HG02943 (cell line): ENCODE data around the gene KDELR3.
A peak's percentile ranks its signal among the peaks of the same experiment; 100 is the strongest.

Source experiments
- ATAC-seq: cut with Tn5 transposase; IDR thresholded peaks from one replicate; pipeline ENCODE4 v1.9.1; 2021; ENCODE audit warnings: mild to moderate bottlenecking, low read depth, moderate library complexity; ENCODE audit not compliant: unreplicated experiment

The KDELR3 gene

DNA sequence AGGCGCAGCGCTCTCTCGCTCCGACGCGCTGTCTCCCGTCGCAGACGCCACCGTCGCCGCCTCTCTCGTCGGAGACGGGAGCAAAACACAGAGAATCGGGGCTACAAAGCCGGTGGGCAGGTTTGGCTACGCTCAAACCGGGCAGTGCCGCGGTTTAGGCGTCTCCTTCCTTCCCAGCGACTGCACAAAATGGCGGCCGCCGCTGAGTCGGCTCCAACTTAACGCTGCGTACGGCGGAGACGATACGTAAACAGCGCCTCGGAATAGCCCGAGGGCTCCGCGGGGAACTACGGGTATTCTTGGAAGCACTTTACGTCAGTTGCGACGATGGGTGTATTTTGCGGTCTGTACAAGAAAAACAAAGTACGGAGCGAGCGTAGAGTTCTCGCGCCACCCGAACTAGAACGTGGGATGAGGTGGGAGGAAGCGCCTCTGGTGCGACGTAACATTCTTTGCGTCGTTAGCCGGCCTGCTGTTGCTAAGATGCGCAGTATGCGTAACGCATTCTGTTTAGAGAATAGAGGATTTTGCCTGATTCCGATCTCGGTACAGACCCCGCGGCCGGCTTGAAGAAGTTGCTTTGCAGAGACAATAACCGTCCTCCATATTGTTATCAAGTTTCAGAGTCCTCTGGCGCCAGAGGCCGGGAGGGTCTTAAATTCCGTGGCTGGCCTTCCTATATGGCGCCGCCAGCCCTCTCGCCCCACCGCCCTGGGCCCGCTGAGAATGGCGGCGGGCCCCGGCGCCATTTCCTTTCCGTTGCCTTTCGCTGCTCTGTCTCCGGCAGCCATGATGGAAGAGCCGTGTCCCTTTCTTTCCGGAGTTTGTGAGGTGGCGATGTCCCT is 38.4 kb downstream of the KDELR3 start, which contains the start of gene DDX17:
TSS of gene DDX17 (minus strand) at position 194 of the 845 bp plus-strand sequence.
- peak; percentile 82 for ATAC-seq

DNA sequence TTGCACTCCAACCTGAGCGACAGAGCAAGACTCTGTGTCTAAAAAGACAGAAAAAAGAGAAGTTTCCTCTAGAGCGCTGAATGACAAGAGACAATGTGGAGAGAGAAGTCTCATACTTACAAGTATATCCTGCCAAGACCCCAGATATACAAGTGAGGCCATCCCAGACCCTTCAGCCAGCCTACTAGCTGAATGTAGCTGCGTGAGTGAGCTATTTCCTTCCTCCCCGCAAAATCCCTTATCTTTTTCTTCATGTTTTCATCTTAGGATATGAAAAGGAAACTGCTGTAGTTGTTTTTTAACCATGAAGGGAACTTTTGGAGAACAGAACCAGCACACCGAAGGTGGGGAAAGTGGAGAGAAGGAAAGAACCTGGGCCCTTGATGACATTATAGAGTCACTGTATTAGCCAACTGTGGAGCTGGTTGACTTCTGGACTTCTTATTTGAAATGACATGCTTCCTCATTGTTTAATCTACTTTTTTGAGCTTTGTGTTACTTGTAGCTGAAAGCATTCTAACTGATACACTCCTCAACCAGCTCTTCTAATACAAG is 42.6 kb downstream of the KDELR3 start:
- ATAC-seq = no peak

DNA sequence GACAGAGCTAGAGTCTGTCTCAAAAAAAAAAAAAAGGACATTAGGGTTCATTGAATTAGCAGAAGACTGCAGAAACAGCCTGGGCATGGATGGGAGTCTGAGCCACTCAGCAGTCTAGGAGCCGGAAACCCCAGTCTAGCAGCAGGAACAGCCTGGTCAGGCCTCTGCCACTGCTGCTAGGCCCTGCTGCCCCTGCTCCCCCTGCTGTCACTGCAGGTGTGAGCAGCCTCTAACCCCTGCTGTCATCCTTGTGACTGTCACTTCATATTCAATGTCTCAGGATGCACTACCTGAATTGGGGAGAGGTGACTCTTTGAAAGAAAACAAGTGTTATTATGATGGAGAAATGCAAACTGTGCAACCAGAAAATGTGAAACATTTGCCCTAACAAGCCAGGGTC is 45.2 kb downstream of the KDELR3 start:
- ATAC-seq = no peak

DNA sequence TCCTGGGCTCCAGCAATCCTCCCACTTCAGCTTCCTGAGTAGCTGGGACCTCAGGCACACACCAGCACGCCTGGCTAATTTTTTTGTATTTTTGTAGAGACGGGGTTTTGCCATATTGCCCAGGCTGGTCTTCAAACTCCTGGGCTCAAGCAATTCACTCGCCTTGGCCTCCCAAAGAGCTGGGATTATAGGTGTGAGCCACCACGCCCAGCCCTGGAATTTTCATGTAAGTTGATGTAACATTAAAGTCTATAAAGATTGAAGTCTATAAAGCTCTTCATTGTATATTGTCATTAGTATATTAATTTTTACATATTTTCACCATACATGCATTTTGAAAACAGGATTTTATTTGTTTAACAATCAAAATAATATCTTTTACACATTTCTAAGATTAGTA is 50.7 kb downstream of the KDELR3 start:
- ATAC-seq = no peak

DNA sequence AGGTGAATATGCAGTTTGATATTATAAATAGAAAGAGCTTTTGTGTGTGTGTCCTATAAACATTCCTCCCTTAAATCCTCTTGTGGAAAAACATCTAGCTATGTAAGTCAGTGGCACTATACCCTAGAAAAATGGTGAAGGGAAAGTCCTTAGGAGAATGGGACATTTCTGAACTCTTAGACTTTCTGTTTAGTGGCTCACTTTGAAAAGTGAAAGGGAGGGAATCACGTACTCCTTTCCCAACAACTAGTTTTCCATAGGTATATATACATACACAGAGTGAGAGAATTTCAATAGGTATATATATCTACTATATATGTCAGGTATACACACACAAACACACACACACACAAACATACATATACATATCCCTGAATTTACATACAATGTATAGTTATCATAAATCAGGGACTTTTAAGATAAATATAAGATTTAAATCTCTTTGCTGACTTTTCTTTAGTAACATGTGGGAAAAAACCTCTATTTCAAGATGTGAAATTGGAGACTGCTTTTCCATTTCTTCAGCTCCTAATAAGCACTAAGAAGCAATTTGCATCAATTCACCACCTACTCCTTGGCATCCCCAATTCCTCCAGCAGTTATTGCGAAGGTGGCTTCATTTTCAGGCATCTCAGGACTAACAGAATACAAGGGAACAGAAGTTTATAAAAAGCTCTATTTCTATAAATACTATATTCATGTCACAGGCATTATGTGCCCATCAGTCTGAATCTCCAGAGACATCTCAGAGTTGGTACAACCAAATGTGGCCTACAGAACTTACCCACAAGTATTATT is 51.8 kb downstream of the KDELR3 start:
- no peak for ATAC-seq

DNA sequence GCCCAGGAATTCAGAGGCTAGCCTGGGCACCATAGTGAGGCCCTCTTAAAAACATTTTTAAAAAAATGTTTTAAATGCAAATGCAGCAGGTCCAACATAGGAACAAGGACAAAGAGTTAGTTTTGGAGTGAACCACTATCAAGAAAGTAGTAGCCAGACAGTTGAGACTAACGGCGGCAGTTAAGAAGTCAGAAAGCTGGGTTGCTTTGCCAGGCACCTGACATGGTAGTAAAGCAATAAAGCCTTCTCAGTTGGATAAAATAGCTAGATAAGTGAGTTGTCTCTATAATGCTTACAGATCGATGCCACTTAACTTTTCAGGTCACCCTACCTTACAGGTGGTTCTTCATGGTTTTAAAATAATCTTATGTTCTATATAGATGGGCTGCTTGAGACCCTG is 55.1 kb downstream of the KDELR3 start:
- no peak for ATAC-seq

DNA sequence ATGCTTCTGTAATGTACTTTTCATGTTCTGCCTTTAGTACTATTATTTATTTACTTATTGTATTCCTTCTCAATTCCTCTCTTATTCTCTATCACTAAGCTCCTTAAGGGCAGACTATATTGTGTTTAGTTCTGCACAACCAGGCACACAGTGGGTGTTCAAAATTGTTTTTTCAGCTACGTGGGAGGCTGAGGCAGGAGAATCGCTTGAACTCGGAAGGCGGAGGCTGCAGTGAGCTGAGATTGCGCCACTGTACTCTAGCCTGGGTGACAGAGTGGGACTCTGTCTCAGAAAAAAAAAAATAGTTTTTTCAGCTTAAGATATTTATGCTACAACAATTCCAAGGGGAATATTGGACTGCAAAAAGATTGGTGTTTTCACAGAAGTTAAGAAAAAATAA is 55.6 kb downstream of the KDELR3 start:
- ATAC-seq = no peak

DNA sequence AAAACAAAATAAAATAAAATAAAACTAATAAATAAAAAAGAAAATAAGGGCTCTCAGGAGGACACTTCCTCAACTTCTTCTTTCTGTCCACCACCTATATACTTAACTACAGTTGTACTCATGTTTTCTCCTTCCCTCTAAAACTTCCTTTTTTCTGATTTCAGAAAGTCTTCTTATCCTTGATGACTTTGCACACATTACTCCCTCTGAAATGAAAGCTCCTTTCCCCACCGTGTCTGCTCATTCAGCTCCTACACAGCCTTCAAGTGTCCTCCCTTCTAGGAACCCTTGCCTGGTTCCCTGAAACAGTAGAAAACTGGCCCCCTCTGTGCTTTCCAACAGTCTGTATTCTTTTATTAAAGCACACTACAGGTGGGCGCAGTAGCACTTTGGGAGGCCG is 56.5 kb downstream of the KDELR3 start:
- ATAC-seq = no peak

DNA sequence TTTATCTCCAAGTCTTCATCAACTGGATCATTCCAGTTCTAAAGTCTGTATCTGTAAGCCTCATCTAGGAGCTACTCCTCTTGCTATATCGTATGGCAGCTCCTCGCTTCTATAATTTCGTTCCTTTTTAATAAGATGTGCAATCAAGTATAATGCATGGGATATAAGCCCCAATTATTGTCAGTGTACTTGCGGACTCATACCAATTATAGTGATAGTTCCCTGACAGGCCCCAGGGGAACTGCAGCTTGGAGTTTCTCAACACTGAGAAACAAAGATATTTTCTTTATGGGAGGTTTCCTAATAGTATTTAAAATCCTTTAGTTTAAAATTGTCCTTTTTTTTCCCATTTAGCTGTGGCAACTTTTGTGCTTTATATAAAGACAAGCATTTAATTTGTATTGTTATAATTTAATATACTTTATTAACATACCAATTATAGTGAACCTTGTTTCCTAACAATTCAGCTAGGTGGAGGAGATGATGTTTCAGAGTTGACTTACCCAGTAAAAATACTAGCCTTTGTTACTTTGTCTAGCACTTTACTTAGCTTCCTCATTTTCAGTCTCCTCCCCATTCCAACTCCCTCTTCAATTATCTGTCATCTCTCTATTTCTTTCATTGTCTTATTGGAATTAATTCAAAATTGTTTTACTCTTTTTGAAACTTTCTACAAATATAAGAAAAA is 63.5 kb downstream of the KDELR3 start:
- ATAC-seq = no peak
